HS-27A (cell line): Measurements from ENCODE around the gene SMOC2.

Experiments
- DNase-seq: peaks from one replicate; pipeline ENCODE4 v3.0.0-alpha.2; 2012; ENCODE audit warnings: low read depth, missing footprints

The SMOC2 gene, protein sequence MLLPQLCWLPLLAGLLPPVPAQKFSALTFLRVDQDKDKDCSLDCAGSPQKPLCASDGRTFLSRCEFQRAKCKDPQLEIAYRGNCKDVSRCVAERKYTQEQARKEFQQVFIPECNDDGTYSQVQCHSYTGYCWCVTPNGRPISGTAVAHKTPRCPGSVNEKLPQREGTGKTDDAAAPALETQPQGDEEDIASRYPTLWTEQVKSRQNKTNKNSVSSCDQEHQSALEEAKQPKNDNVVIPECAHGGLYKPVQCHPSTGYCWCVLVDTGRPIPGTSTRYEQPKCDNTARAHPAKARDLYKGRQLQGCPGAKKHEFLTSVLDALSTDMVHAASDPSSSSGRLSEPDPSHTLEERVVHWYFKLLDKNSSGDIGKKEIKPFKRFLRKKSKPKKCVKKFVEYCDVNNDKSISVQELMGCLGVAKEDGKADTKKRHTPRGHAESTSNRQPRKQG

DNA sequence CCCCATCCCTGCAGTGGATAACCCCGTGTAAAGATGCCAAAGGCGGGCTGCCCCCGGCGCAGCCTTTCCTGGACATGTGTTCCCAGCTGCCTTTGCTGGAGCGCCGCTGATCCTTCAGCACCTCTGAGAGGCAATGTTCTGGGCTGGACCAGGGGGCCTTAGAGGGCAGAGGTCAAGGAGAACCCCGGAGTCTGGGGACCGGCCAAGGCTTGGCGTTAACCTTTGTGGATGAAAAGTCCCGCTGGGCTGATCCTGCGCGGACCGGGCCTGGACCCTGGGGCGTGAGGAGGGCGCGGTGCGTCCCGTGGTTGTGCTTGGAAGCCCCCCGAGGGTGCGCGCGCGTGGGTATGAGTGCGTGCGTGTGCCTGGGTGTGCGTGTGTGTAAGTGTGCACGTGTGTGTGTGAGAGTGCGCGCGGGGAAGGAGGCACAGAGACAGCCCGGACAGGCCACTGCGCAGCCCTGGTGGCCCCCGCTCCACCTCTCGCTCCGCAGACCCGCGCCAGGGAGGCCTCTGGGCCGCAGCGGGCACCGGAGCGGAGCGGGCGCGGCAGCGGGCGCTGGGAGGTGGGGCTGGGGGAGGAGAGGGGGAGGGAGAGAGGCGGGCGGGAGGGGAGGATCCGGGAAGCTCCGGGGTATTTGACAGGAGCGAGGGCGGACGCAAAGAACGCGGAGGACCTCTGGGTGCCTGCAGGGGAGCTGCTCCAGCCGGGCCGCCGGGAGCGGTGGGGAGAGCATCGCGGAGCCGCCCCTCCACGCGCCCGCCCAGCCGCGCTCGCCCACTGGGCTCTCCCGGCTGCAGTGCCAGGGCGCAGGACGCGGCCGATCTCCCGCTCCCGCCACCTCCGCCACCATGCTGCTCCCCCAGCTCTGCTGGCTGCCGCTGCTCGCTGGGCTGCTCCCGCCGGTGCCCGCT lies at the start of gene SMOC2:
TSS of gene SMOC2 (plus strand) at position 665 of the 914 bp plus-strand sequence. CDS start at position 852, 187 bp downstream.
- DNase-seq, result no peak

- DNase-seq, result no peak
Measured at GRCh38 chr6:168393126-168393870, 47.7 kb upstream of the SMOC2 start.

- DNase-seq, result no peak
Measured at GRCh38 chr6:168394606-168395005, 46.4 kb upstream of the SMOC2 start.

GRCh38 chr6:168395983-168396382 lies 45.0 kb upstream of the SMOC2 start:
- DNase-seq, result no peak

DNA sequence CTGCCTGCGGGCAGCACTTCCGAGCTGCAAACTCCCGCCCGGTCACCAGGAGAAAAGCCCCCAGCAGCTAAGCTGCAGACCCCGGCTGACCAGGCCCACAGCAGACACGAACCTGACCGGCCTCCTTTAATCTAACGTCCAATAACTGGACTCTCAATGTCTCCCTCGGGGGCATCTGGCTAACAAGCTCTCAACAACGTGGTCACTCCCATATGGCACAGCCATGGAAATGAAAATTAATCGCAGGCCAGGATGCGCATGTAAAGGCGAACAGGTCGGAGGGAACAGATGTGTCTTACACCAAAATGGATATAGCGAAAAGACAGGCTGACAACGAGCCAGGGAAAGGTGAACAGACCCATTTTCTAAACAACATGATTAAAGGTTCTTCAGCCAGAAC lies 44.4 kb upstream of the SMOC2 start:
- DNase-seq, result no peak

DNA sequence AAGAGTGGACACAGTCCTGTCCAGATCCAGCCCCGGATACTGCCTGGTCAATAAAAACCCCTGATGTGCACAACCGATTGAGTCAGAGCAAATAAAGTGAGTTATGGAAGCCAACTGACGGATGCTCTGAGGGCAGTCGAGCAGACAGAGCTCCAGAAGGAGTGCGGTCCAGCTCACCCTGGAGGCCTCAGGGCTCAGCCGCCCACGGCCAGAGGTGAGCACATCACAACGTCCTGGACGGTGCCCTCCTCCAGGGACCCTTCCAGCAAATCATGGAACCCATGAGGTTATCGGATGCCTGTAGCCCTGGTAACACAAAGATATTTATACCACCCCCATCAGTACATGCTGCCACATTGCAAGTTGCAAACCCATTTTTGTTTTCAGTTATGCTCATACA lies 44.0 kb upstream of the SMOC2 start:
- no peak for DNase-seq

GRCh38 chr6:168400037-168400436 lies 40.9 kb upstream of the SMOC2 start:
- no peak for DNase-seq

DNA sequence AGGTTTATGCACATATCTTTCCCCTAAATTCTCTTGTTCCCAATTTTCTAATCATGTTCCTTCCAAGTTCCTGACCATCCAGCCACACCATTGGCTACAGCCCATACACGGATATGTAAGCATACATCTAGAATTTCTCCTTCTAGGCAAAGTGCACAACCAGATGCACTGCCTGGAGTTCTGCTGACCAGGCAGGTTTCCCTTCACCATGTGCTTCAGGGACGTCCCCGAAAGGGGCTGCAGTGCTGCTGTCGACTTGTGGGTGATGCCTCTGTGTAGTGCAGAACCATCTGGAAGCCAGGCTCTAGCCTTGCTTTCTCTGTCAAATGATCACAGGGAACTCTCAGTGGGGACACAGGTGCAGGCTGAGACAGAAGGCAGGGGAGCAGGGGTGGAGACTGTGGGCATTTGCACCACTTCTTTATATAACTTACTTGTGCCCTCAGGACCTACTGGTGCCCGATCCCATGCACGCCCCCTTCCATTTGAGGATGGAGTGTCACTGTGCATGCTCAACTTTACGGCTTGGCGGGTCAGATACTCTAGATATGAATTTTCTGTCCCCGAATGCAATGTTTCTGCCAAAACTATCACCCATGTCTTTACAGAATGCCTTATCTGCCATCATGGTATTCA lies 37.5 kb upstream of the SMOC2 start:
- DNase-seq, result no peak

DNA sequence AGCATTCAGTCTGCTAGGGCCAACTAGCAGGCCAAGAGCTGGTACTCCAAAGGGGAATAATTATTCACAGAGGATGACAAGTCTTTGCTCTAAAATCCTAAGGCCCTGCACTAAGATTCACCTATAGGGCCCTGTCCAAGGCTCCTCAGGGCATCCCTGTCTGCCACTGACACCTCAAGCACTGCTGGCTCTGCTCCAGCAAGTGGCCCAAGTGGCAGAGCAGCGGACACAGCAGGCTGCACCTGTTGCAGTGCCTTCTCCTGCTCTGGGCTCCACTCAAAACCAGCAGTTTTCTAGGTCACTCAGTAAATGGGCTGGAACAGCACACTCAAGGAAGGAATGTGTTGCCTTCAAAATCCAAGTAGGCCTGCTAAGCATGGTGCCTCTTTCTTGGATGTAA lies 36.4 kb upstream of the SMOC2 start:
- DNase-seq, result no peak

DNA sequence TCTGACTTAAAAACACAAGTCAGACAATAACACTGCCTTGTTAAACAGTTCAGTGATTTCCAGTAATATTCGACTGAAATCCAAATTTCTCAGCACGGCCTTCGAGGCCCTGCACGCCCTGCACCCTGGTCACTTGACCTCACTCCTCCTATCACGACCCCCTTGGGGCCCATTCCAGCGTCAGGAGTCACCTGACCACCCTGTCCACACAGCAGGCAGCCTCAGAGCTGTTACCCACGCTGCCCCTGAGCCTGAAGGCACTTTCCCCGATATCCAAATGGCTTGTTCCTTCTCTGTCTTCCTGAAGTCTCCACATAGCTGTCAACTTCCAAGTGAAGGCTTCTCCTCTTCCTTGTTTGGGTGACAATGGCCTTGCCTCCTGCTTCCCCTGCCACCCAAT lies 33.1 kb upstream of the SMOC2 start:
- DNase-seq, result no peak

- DNase-seq, result no peak
Measured at GRCh38 chr6:168408504-168409136, 32.4 kb upstream of the SMOC2 start.

GRCh38 chr6:168410035-168410434 lies 30.9 kb upstream of the SMOC2 start:
- no peak for DNase-seq

- DNase-seq, result no peak
Measured at GRCh38 chr6:168410554-168411011, 30.4 kb upstream of the SMOC2 start.

GRCh38 chr6:168411130-168411529 lies 29.9 kb upstream of the SMOC2 start:
- no peak for DNase-seq

DNA sequence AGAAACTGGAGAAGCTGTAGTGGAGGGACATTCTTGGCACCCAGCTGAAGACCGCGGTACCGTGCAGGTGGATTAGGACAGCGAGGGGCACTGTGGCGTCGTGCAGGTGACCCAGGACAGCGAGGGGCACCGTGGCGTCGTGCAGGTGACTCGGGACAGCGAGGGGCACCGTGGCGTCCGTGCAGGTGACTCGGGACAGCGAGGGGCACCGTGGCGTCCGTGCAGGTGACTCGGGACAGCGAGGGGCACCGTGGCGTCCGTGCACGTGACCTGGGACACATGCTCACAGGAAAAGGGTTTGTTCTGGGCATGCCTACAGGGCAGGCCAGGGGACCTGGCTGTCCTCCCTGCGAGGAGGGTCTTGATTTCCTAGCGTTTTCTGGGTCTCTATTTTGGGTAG lies 29.2 kb upstream of the SMOC2 start:
- DNase-seq, result no peak

- DNase-seq, result no peak
Measured at GRCh38 chr6:168412456-168412855, 28.5 kb upstream of the SMOC2 start.

DNA sequence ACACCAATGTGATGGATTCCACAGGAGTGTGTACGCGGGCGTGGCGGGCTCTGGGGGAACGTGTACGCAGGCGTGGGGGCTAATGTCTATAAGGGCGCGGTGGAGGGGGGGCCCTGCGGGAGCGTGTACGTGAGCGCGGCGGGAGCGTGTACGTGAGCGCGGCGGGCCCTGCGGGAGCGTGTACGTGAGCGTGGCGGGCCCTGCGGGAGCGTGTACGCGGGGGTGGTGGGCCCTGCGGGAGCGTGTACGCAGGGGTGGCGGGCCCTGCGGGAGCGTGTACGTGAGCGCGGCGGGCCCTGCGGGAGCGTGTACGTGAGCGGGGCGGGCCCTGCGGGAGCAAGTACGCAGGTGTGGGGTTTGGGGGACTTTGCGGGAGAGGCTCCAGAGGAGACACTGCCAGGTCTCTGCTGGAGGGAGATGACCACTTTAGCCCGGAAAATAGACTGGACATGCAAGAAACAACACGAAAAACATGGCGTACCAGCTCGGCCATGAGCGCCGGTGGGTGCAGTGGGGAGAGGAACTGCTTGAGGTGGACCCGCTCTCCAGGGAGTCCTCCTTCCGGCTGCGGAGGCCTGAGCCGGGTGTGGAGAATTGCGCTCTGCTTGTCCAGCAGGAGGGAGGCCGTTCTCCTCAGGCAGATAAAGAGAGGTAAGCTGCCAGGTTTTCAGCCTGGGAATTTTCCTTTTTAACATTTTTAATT lies 27.8 kb upstream of the SMOC2 start:
- DNase-seq, result no peak

DNA sequence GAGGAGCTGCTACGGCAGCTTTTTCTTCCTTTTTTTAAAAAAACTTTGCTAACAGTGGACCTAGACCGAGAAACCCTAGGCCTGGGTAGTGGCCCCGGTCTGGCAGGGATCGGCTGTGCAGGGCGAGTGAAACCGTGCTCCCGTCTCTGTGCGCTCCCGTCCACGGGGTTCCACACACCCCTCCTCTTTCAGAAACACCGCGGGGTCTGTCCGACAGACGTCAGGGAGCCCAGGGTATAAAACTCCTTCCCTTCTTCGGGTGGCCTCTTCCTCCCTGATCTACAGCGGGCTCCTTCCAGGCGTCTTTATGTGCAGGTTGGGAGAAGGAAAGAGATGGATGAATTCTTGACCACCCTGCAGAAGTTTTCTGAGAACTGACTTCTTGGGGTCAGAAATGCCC lies 27.1 kb upstream of the SMOC2 start:
- no peak for DNase-seq

GRCh38 chr6:168414336-168415097 lies 26.5 kb upstream of the SMOC2 start:
- no peak for DNase-seq
